ENCODE data around the gene FRS2. TPM values are rescaled to one million over a fixed set of nuclear protein-coding genes. Genes with fewer than 3 reads are reported as not detected.

FRS2 gene
- total RNA-seq, 1 donor from 2014 or later, result 66.8 TPM

Small RNA genes lying within 50 kb of the gene (small RNA-seq; reads per million reads assigned to genes)
- gene MIR3913-1, result 0.58 reads per million, percentile 56 among the genes with 10 or more reads in this experiment

Other genes starting within 250 kb of the FRS2 start
- 113 TPM for gene CPSF6, start 230.8 kb upstream of the FRS2 start, total RNA-seq
- gene LYZ, start 122.0 kb upstream of the FRS2 start, total RNA-seq, result 4.5 TPM
- gene YEATS4, start 110.6 kb upstream of the FRS2 start, total RNA-seq, result 31.5 TPM
- 270 TPM for gene CCT2, start 115.1 kb downstream of the FRS2 start, total RNA-seq
- not detected for gene LRRC10, start 140.5 kb downstream of the FRS2 start, total RNA-seq
- gene BEST3, start 228.9 kb downstream of the FRS2 start, total RNA-seq, result 0.78 TPM

Measured in occipital lobe (tissue), 2 donors.